Astrocyte (in vitro differentiated cells and primary cell): ENCODE data around the gene CATSPERZ. TPM values are rescaled to one million over a fixed set of nuclear protein-coding genes. Genes with fewer than 3 reads are reported as not detected.

Source experiments
- DNase-seq: peaks from one replicate; pipeline ENCODE4 v3.0.0-alpha.2; 2010; ENCODE audit warnings: low read depth
- FAIRE-seq: peaks from 2 replicates; lab custom pipeline; 2011; peaks lifted over from hg19 to GRCh38; lab: Jason Lieb, UNC
- H2AFZ ChIP-seq: 2 replicates; pipeline ENCODE4 v1.6.0; 2012; ENCODE audit warnings: low read depth, low read length, inconsistent platforms
- H3K27ac ChIP-seq: 2 replicates; pipeline ENCODE4 v1.5.1; 2011; ENCODE audit warnings: low read depth, low read length, inconsistent platforms
- H3K27me3 ChIP-seq: 2 replicates; pipeline ENCODE4 v1.6.0; 2011; ENCODE audit warnings: low read length, inconsistent platforms; ENCODE audit not compliant: insufficient read depth
- H3K36me3 ChIP-seq: 2 replicates; pipeline ENCODE4 v1.5.1; 2011; ENCODE audit warnings: low read length, inconsistent platforms; ENCODE audit not compliant: insufficient read depth
- H3K4me1 ChIP-seq: 2 replicates; pipeline ENCODE4 v1.5.1; 2011; ENCODE audit warnings: low read length, inconsistent platforms; ENCODE audit not compliant: insufficient read depth
- H3K4me2 ChIP-seq: 2 replicates; pipeline ENCODE4 v1.6.0; 2012; ENCODE audit warnings: low read length, inconsistent platforms
- H3K4me3 ChIP-seq: 2 replicates; pipeline ENCODE4 v1.5.1; 2011; ENCODE audit warnings: low read depth, mild to moderate bottlenecking, low read length, inconsistent platforms; ENCODE audit not compliant: insufficient read depth
- H3K79me2 ChIP-seq: 2 replicates; pipeline ENCODE4 v1.6.0; 2012; ENCODE audit warnings: mild to moderate bottlenecking, low read length, inconsistent platforms; ENCODE audit not compliant: insufficient read depth
- H3K9ac ChIP-seq: 2 replicates; pipeline ENCODE4 v1.6.0; 2012; ENCODE audit warnings: mild to moderate bottlenecking, low read length, inconsistent platforms
- H3K9me3 ChIP-seq: 2 replicates; pipeline ENCODE4 v1.5.1; 2012; ENCODE audit warnings: low read depth, mild to moderate bottlenecking, low read length, inconsistent platforms; ENCODE audit not compliant: insufficient read depth
- H4K20me1 ChIP-seq: 2 replicates; pipeline ENCODE4 v1.6.0; 2012; ENCODE audit warnings: low read length, inconsistent platforms; ENCODE audit not compliant: insufficient read depth
- H3K27ac Mint-ChIP-seq: one replicate; pipeline ENCODE4 v1.8.0; 2021; ENCODE audit warnings: mild to moderate bottlenecking, mixed read lengths; ENCODE audit not compliant: unreplicated experiment
- H3K27me3 Mint-ChIP-seq: one replicate; pipeline ENCODE4 v1.8.0; 2021; ENCODE audit warnings: low read depth, mixed read lengths; ENCODE audit not compliant: unreplicated experiment
- H3K36me3 Mint-ChIP-seq: one replicate; pipeline ENCODE4 v1.8.0; 2021; ENCODE audit warnings: low read depth, mixed read lengths; ENCODE audit not compliant: unreplicated experiment
- H3K4me1 Mint-ChIP-seq: one replicate; pipeline ENCODE4 v1.8.0; 2021; ENCODE audit warnings: low read depth, mixed read lengths; ENCODE audit not compliant: unreplicated experiment
- H3K4me3 Mint-ChIP-seq: one replicate; pipeline ENCODE4 v1.8.0; 2021; ENCODE audit warnings: mild to moderate bottlenecking, moderate library complexity, mixed read lengths; ENCODE audit not compliant: unreplicated experiment
- H3K9me3 Mint-ChIP-seq: one replicate; pipeline ENCODE4 v1.8.0; 2021; ENCODE audit warnings: mild to moderate bottlenecking, mixed read lengths; ENCODE audit not compliant: unreplicated experiment
- EZH2 ChIP-seq: IDR thresholded peaks from 2 replicates; pipeline ENCODE4 v1.6.1; 2012; ENCODE audit warnings: mild to moderate bottlenecking, low read length, inconsistent platforms; ENCODE audit not compliant: insufficient read depth
- total RNA-seq: library from RNA; stranded (reverse); gene quantifications from 2 replicates; pipeline ENCODE4 v1.2.1, GENCODE V29; 2021
- TF ChIP-seq, protein P1 (sequence below): IDR thresholded peaks from 2 replicates; pipeline ENCODE4 v1.5.1; 2011; ENCODE audit warnings: low read depth, mild to moderate bottlenecking, inconsistent platforms, low read length, moderate library complexity; ENCODE audit not compliant: insufficient read depth

Gene CATSPERZ
- total RNA-seq, 1 donor from 2014 or later: not detected

GRCh38 chr11:64262271-64263002 lies 37.7 kb upstream of the CATSPERZ start:
- FAIRE-seq (no peak), DNase-seq (no peak)
- Mint-ChIP-seq H3K4me3 (no peak overlapping the region), H3K36me3 (peaks cover 28% of the 10 kb centered on the region), H3K4me1 (peaks cover 11% of the 10 kb centered on the region), H3K9me3 (peaks cover 2% of the 10 kb centered on the region), H3K27me3 (no peaks in the 10 kb centered on the region), H3K27ac (peak overlapping the region; percentile 91)
- peaks cover 34% of the 10 kb centered on the region for H4K20me1 ChIP-seq
- no peaks in the 10 kb centered on the region for H3K9me3 ChIP-seq
- H3K4me3 ChIP-seq: no peak overlapping the region
- H3K27me3 ChIP-seq: no peaks in the 10 kb centered on the region
- TF ChIP-seq EZH2: no peak
- TF ChIP-seq, protein P1, sequence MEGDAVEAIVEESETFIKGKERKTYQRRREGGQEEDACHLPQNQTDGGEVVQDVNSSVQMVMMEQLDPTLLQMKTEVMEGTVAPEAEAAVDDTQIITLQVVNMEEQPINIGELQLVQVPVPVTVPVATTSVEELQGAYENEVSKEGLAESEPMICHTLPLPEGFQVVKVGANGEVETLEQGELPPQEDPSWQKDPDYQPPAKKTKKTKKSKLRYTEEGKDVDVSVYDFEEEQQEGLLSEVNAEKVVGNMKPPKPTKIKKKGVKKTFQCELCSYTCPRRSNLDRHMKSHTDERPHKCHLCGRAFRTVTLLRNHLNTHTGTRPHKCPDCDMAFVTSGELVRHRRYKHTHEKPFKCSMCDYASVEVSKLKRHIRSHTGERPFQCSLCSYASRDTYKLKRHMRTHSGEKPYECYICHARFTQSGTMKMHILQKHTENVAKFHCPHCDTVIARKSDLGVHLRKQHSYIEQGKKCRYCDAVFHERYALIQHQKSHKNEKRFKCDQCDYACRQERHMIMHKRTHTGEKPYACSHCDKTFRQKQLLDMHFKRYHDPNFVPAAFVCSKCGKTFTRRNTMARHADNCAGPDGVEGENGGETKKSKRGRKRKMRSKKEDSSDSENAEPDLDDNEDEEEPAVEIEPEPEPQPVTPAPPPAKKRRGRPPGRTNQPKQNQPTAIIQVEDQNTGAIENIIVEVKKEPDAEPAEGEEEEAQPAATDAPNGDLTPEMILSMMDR: no peak
- H3K4me2 ChIP-seq: peak overlapping the region; percentile 36
- peaks cover 19% of the 10 kb centered on the region for H3K4me1 ChIP-seq
- H3K27ac ChIP-seq: peak overlapping the region; percentile 34
- no peak overlapping the region for H2AFZ ChIP-seq
- peaks cover 21% of the 10 kb centered on the region for H3K36me3 ChIP-seq
- H3K9ac ChIP-seq: peak overlapping the region; percentile 47
- no peaks in the 10 kb centered on the region for H3K79me2 ChIP-seq

DNA sequence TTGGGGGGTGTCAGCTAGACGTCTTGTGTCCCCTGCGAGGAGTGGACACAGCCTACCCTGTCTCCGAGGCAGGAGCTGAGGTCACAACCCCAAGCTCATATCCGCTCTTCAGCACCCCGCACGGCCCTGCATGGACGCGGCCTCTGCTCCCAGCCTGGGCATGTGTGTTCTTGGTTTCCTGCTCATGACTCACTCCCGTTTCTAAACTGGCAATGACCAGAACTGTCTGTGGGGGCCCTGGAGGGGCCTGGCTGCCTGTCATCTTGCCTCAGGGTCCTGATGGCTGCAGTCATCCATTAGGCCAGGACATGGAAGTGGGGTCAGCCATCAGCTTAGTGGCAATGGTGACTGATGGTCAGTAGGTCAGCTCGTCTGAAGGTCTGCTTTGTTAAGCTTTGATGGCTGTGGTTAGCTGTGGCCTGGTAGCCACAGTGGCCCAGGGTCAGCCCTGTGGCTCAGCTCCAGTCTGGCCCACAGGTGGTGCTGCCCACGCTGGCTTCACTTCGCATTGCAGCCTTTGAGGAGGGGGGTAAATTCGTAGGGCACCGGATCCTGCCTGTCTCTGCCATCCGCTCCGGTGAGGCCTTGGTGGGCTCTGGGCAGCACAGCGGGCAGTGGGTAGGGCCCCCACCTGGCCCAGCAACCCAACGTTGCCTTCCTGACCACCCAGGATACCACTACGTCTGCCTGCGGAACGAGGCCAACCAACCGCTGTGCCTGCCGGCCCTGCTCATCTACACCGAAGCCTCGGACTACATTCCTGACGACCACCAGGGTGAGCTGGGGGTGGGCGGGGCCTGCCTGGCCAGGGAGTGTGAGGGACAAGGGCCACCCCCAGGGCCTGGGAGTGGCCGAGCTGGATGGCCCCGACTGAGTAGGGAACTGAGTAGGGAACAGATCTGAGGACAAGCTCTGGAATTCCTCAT lies 36.9 kb upstream of the CATSPERZ start:
- DNase-seq (peak; percentile 61), FAIRE-seq (no peak)
- Histone ChIP-seq H4K20me1 (peaks cover 34% of the 10 kb centered on the region), H3K4me3 (no peak overlapping the region), H3K79me2 (no peaks in the 10 kb centered on the region), H3K9me3 (no peaks in the 10 kb centered on the region), H3K27me3 (no peaks in the 10 kb centered on the region), H3K9ac (peak overlapping the region; percentile 47), H3K36me3 (peaks cover 20% of the 10 kb centered on the region), H3K4me1 (peaks cover 21% of the 10 kb centered on the region), H3K27ac (peak overlapping the region; percentile 34), H3K4me2 (peak overlapping the region; percentile 36), H2AFZ (no peak overlapping the region)
- peak overlapping the region; percentile 91 for H3K27ac Mint-ChIP-seq
- peaks cover 14% of the 10 kb centered on the region for H3K4me1 Mint-ChIP-seq
- H3K4me3 Mint-ChIP-seq: peak overlapping the region; percentile 9
- H3K36me3 Mint-ChIP-seq: peaks cover 24% of the 10 kb centered on the region
- H3K27me3 Mint-ChIP-seq: no peaks in the 10 kb centered on the region
- no peak for TF ChIP-seq EZH2
- TF ChIP-seq, protein P1: no peak
- peaks cover 2% of the 10 kb centered on the region for H3K9me3 Mint-ChIP-seq
